HG02938 (cell line): Measurements from ENCODE around the gene SLC26A11.

Source experiments
- ATAC-seq: cut with Tn5 transposase; IDR thresholded peaks from one replicate; pipeline ENCODE4 v1.9.1; 2021; ENCODE audit warnings: mild to moderate bottlenecking, moderate library complexity; ENCODE audit not compliant: unreplicated experiment

The SLC26A11 gene

GRCh38 chr17:80220054-80220735 lies at the start of gene SLC26A11, which contains the start of gene SGSH:
SLC26A11 (plus strand) TSS chr17:80220427; CDS start chr17:80221561, 1,134 bp downstream.
SGSH (minus strand) TSS chr17:80220333; CDS start chr17:80220313, 20 bp downstream.
- ATAC-seq: peak; percentile 34

DNA sequence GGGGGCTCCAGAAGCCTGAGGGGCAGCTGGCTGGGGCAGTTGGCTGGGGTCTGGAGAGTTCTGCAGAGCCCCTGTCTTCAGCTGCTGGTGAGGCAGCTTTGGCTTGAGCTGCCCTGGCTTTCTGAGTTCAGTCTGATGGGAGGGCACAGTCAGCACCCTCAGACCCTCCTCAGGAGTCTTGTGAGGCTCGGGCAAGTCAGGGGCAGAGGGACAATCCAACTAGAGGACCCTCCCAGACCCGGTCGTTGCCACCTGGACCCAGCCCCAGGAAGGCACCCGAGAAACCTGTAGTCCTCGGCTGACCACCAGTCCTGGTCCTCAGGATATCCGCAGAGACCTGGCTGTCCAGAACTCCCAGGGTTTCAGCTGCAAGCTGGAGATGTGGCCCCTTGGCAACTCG lies 48.5 kb upstream of the SLC26A11 start:
- ATAC-seq: no peak

DNA sequence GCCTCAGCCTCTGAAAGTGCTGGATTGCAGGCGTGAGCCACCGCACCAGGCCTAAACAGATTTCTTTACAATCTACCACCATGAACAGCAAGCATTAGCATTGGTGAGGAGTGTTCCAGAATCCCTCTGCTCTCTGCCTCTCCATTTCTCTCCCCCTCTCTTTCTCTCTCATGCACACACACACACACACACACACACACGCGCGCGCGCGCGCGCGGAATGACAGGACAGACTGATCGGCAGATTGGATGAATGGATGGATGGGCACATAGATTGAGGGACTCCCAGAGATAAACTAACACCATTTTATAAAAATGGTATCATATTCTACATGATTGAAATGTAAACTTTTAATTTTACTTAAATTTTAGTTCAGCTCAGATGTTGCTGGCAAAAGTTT lies 47.1 kb upstream of the SLC26A11 start:
- ATAC-seq: no peak

GRCh38 chr17:80173916-80174315 lies 46.3 kb upstream of the SLC26A11 start:
- no peak for ATAC-seq

DNA sequence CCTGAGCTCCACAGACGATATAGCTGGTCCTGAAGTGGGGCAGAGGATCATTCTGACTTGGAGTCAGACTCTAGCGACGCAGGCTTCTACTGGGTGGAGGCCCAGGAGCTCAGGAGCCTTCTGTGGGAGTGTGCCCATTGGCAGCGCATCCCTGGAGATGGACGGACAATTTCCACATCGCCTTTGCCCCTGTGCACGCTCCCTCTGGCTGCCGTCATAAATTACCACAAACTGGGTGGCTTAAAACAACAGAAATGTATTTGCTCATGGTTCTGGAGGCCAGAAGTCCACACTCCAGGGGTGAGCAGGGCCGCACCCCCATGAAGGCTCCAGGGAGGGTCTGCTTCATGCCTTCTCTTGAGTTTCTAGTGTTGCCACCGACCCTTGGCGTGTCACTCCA lies 43.5 kb upstream of the SLC26A11 start:
- no peak for ATAC-seq

GRCh38 chr17:80177986-80178595 lies 42.1 kb upstream of the SLC26A11 start:
- ATAC-seq: no peak

DNA sequence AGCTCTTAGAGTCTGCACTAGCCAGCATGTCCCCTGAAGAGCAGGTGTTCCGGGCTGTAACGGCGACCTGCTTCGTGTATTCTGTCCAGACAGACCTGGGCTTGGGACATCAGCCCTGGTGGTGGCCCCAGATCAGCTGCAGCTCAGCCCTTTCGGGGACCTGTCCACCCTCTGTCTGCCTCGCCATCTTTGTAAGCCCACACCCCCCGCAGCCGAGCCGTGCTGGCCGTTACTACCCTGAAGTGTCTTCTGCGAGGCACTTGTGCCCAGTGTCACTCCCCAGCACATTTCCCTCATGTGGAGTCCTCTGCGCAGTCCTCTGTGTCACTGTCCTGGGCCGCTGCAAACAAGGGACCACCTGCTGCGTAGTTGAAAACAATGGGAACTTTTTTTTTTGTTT lies 40.0 kb upstream of the SLC26A11 start:
- ATAC-seq: no peak

DNA sequence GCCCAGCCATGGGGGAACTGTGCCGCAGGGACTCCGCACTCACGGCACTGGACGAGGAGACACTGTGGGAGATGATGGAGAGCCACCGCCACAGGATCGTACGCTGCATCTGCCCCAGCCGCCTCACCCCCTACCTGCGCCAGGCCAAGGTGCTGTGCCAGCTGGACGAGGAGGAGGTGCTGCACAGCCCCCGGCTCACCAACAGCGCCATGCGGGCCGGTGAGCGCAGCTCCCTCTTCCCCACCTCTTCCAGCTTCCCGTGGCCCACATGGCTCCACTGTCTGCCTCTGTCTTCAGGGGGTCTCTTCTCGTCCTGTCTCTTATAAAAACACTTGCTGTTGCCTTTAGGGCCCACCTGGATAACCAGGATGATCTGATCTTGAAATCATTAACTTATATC lies 38.8 kb upstream of the SLC26A11 start:
- no peak for ATAC-seq

GRCh38 chr17:80182118-80182844 lies 37.9 kb upstream of the SLC26A11 start:
- no peak for ATAC-seq

- no peak for ATAC-seq
These were observed 37.4 kb upstream of the SLC26A11 start for GRCh38 chr17:80182845-80183223.

GRCh38 chr17:80183581-80184422 lies 36.4 kb upstream of the SLC26A11 start:
- ATAC-seq: no peak

DNA sequence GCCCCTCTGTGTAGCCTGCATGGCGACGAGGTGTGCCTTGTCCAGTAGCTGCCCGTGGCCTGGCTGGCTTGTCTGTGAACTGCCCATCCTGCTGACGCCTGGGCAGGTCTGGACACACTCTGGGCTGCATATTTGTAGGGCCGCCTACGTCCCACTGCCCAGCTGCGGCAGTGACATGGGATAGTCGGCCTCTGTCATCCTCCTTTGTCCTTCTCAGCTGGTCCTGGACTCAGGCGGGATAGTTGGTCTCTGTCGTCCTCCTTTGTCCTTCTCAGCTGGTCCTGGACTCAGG lies 35.9 kb upstream of the SLC26A11 start:
- ATAC-seq: no peak

- ATAC-seq: no peak
These were observed 34.3 kb upstream of the SLC26A11 start for GRCh38 chr17:80185968-80186367.

DNA sequence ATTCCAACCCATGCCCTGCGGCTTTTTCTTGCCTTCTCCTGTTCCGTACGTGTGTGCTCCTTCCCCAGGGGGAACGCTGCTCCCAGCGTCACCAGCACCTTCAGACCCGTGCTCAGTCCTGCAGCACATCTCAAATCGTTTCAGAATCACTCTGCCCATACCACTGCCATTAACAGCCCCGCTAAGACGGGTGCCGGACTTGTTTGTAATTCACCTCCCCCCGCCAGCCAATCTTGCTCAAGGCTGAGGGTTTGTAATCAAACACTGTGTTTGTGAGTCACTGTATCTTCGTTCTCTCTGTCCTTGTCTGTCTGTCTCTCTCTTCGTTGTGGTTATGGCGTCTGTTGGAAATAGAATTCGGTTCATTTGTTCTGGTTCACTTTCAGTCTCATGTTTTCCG lies 33.1 kb upstream of the SLC26A11 start:
- ATAC-seq: no peak

DNA sequence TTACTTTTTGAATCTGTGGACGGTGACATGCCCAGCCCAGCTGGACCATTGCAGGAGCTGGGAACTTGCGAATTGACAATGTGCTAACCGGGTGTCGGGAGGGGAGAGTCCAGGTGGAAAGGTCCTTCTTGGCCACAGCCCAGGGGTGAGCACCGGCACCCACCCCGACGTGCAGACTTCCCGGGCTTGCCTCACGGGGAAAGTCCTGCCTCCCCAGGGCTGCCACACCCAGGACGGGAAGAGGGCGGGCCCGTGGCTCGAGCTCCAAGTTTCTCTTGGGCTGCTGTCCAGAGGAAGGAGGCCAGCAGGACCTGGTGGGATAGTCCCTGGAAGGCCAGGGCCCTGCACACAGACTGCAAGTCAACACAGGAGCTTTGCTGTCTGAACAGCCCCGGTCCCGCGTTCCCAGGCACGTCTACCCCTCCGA lies 32.7 kb upstream of the SLC26A11 start:
- no peak for ATAC-seq

GRCh38 chr17:80189611-80190010 lies 30.6 kb upstream of the SLC26A11 start:
- ATAC-seq: no peak

- ATAC-seq: no peak
These were observed 29.5 kb upstream of the SLC26A11 start for GRCh38 chr17:80190716-80191115.

DNA sequence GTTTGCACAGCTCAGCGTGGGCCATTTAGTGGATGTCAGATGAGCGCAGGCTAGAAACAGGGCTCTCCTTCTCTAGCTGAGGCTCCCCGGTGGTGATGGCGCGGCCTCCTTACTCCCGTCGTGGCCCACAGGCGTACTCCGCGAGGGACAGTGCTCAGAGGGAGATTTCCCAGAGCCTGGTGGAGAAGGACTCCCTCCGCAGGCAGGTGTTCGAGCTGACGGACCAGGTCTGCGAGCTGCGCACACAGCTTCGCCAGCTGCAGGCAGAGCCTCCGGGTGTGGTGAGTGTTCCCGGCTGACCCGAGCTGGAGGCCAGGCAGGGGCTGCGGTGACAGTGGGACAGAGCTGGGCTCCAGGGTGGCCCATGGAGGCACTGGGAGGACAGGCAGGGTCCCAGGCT lies 29.0 kb upstream of the SLC26A11 start:
- no peak for ATAC-seq

- no peak for ATAC-seq
These were observed 28.2 kb upstream of the SLC26A11 start for GRCh38 chr17:80191865-80192661.

- ATAC-seq: no peak
These were observed 25.1 kb upstream of the SLC26A11 start for GRCh38 chr17:80195141-80195540.
